Activated CD8-positive, alpha-beta memory T cell treated with anti-CD3 and anti-CD28 coated beads, Interleukin-2, amount 50 U/mL, for 4 hours (primary cell): ENCODE results near the gene GRIK4.

Experiments used
- DNase-seq: peaks from one replicate; pipeline ENCODE4 v3.0.0-alpha.2; 2020

Gene GRIK4

DNA sequence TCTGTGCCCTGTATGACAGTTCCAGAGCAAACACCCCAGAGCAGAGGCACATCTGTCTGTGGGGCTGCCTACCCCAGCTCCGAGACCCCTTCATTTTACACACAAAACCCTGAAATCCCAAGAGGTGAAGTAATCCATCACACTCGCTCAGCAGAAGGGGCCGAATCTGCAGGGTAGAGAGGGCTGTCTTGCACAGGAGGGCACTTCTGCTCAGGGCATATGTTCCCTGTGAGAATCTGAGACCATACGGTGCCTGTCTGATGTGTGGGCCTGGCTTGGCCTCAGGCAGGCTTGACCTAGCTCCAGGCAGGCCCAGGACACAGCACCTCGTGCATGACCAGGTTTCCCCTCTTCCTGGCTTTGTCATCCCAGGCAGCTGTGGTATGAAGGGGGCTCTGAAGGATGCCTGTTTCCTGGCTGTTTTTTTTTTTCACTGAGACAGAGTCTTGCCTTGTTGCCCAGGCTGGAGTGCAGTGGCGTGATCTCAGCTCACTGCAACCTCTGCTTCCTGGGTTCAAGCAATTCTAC is 37.2 kb downstream of the GRIK4 start:
- no peak for DNase-seq

- DNase-seq = no peak
Observed at GRCh38 chr11:120549346-120549745, 37.8 kb downstream of the GRIK4 start.

- no peak for DNase-seq
Observed at GRCh38 chr11:120550007-120550406, 38.5 kb downstream of the GRIK4 start.

DNA sequence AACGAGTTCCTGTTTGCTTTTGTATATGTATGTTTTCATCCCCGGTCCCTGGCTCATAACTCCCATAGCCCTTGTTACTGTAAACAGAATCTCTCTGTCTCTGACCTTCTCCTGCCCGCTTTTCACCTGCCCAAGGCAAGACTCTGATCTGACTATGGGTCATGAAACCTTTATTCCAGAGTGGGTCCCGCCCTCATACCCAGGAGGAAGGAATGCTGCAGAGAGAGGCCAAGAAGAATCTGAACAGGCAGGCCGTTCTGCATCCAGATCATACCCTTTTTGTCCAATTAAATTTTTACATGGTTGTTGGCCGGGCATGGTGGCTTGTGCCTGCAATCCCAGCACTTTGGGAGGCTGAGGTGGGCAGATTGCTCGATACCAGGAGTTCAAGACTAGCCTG is 39.6 kb downstream of the GRIK4 start:
- DNase-seq = no peak

GRCh38 chr11:120554766-120555432 is 43.4 kb downstream of the GRIK4 start:
- DNase-seq = no peak

DNA sequence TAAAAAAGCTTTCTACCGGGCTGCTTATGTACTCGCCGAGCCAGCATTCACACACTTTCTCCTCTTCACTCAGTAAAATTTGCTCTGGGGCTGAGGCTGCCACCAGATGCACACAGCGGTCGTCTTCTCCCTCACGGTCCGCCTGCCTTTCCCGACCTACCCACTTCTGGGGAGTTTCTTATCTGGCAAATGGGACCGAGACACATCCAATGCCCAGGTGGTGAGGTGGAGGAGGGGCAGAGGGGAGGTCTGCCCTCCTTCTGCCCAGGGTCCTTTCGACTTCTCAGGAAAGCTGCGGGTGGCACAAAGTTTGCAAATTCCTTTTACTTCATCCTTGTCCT is 43.9 kb downstream of the GRIK4 start:
- DNase-seq = no peak

GRCh38 chr11:120556797-120557196 is 45.2 kb downstream of the GRIK4 start:
- no peak for DNase-seq

GRCh38 chr11:120558744-120559431 is 47.3 kb downstream of the GRIK4 start:
- no peak for DNase-seq

GRCh38 chr11:120561286-120561685 is 49.7 kb downstream of the GRIK4 start:
- DNase-seq = no peak

- DNase-seq = no peak
Observed at GRCh38 chr11:120562806-120563425, 51.4 kb downstream of the GRIK4 start.

DNA sequence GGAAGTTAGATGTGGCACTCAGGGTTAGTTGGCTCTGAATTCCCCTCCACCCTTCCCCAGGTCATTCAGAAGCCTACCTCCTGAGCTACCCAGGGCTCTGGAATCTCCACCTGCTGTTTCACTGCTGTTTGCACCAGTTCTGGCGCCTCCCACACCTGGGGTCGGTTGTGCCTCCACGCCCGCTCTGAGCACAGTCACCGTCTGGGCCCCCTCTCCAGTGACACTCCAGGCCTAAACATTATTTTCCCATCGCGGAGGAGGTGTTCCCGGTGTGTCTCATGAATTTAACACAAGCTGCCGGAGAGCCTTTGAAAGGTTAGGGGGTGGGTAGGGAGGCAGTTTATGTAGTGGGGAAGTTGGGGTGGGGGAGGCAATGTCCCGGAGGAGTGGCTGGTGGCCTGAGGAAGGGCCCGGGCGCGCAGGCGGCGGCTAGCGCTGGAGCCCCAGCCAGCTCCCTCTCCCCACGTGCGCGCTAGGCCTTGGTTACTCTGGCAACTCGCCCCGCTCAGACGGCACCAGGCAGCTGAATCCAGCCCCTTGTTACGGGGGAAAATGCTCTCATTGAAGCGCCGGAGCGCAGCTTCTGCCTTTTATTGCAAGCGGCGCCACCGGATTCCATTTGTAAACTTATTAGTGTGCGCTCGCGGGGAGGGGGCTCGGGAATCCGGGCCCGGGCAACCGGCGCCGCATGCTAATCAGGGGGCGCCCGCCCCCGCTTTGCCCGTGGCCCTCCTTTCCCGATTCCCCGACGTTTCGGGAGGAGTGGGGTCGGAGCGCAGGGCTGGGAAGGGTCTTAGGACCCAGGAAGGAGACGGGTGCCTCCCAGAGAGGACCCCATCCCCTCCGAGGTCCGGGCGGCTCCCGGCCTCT is 52.4 kb downstream of the GRIK4 start:
- no peak for DNase-seq

DNA sequence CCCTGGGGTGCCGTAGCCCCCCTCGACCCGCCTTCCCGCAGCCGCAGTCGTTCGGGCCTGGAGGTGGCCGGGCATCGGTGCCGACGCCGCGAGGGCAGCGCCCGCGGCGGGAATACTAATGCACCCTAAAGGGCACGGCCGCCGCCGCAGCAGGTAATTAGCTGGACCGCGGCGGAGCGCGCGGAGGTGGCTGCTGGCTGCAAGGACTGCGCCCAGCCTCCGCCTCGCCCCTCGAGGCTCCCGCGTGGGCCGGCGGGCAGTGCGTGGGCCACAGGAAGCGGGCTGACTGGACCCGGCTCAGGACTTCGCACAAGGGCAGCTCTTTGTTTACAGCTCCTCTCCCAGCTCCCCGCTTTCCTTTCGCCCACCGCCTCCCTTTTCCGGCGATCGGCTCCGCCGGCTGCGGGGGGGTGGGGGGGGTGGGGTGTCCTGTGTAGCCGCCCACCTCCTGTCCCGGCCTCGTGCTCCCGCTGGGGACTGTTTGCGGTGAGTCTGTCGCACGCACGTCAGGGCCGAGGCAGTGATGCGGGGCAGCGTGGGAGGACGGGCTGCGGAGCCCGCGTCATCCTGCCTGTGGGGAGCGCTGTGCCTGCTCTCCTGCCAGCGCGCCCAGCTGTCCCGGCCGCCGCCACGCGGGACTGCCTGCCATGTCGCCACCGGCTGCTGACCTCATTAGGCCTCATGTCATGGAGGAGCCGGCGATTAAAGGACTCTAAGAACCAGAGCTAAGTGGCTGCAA is 53.2 kb downstream of the GRIK4 start:
- DNase-seq = no peak

- no peak for DNase-seq
Observed at GRCh38 chr11:120565466-120566155, 54.1 kb downstream of the GRIK4 start.

DNA sequence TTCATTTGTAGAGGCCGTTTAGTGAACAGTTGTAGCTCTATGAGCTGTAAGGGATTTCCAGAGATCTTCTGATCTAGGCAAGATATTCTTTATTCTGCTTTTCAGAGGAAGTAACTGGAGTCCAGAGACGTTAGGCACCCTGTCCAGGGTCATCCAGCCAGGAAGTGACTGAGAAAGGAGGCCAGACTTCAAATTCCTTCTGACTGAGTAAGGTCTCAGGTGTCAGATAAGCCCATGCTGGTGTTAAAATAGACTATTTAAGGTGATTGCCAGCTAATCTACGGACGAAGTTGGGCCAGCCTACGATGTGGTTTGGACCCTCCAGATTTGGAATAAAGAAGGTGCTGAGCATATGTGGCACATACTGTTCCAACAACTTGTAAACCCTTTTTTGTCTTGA is 54.6 kb downstream of the GRIK4 start:
- no peak for DNase-seq

DNA sequence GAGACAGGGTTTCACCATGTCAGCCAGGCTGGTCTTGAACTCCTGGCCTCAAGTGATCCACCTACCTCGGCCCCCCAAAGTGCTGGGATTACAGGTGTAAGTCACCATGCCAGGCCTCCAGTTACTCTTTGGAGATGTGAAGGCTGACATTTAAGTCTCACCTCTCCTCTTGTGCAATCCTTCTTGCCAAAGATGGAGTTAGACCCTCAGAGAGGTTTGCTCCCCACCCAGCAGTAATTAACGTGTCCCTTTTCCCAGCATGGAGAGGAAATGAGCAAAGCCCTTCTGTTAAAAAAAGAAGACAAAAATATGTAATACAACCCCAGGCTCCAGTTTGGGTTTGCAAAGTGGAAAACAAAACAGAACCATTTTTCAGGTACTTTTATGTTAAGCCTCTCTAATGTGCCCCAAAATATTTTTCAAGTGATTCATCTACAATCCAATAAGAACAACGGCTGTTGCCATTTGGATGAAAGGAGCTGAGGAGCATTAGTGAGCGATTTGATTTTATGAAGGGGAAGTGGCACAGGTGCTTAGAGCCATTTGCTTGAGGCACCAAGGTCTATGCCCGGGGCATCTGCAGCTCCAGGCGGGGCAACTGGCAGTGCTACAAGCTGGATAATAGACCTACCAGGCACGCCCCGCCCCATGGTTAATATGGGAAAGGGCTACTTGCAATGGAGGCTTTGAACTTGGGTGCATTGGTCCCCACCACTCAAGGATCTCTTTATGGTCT is 57.2 kb downstream of the GRIK4 start:
- no peak for DNase-seq

DNA sequence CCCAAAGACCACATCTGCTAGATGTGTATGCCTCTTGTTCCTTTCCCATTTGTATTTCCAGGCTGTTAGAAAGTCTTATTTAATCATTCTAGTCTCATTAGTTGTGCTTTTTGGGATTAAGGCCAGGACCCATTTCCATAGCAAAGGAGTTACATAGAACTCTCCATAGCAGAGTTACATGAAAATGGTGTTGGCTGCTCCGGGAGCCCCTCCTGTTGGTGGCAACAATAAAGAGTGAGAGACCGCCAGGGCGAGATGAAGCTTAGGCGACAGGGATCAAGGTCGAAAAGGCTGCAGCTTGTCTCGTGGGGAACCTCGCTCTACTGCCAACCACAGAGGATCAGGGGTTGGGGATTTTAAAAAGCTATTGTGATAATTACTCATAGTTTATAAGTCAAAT is 58.3 kb downstream of the GRIK4 start:
- DNase-seq = no peak

- DNase-seq = no peak
Observed at GRCh38 chr11:120571476-120571875, 59.9 kb downstream of the GRIK4 start.

DNA sequence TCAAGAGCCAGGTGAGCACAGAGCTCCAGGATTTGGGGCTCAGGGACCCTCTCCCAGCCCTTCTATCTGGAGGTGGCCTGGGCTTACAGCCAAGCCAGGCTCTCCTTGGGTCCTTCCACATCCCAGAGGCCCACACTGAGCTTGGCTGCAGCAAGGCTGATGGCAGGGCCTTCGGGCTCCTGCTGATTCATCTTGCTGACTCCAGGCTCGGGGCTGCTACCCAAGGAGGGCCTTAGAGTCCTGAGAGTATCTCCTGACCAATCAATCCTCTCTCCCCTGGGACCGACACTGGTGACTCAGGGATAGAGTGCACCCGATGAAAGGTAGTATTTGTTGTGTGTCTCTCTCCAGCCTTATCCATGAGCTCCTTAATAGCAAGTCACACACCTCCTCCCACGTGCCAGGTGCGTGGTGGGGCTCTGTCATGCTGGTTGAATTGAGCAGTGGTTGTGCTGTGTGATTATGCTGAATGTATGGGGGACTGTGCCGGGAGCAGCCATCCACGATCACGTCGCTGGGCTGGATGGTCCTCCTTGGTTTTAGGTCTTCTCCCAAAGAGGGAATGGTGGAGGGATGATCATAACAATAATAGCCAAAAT is 62.3 kb downstream of the GRIK4 start:
- no peak for DNase-seq

GRCh38 chr11:120574876-120575275 is 63.3 kb downstream of the GRIK4 start:
- no peak for DNase-seq

- DNase-seq = no peak
Observed at GRCh38 chr11:120575461-120575860, 63.9 kb downstream of the GRIK4 start.

- no peak for DNase-seq
Observed at GRCh38 chr11:120576606-120577005, 65.1 kb downstream of the GRIK4 start.
